Measurements from ENCODE around the gene SOAT2.

DNA sequence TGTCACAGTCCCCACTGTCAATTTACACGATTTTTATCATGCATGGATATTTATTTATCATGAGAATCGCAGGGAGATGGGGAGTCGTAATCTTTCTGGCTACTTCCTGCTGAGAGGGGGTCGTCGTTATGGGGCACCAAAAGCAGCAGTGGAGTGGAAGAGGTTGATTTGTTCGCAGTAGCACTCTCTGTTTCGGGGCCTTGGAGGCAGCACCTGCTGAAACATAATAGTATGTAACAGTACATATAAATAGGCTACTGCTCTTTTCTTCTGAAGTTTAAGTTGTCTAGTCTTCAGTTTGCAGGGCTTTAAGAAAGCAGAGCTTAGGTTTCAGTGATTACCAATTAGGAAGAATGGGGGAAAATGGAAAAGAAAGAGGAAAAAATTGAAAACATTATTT, 3.8 kb downstream of the SOAT2 start:
- TF ChIP-seq POLR2AphosphoS5 (IDR thresholded peaks at IDR 0.05; ENCODE audit: insufficient read depth in 1 of 2, low read depth in 1 of 2) (no peak), CTCF (IDR thresholded peaks at IDR 0.05) (no peak), POLR2A (IDR thresholded peaks at IDR 0.05) (no peak)
